GM23248 (cell line): Measurements from ENCODE around the gene MORN1.

ENCODE experiments used
- EZH2 ChIP-seq: fragments of 200-600 bp; sonication (generic); IDR thresholded peaks from 2 replicates; pipeline ENCODE4 v1.6.1; 2018; ENCODE audit warnings: antibody characterized with exemption, mild to moderate bottlenecking; ENCODE audit not compliant: insufficient read depth, poor library complexity, severe bottlenecking
- EZH2phosphoT487 ChIP-seq: fragments of 200-600 bp; sonication (generic); IDR thresholded peaks from 2 replicates; pipeline ENCODE4 v1.6.1; 2018; ENCODE audit warnings: antibody characterized with exemption, moderate library complexity, mild to moderate bottlenecking, low read depth; ENCODE audit not compliant: insufficient read depth

GRCh38 chr1:2393471-2393877 is 2.1 kb upstream of the MORN1 start:
- TF ChIP-seq EZH2 (no peak), EZH2phosphoT487 (no peak)
